GM03348 (cell line): ENCODE results near the gene PKD1.
"Not testable (repeated sequence)": the region's sequence is repeated elsewhere in the genome, so short reads cannot be mapped to it uniquely, and the experiment has no call there.

Experiments
- DNase-seq: peaks from one replicate; pipeline ENCODE4 v3.0.0; 2012; ENCODE audit warnings: low spot score

PKD1 gene

GRCh38 chr16:2123706-2124376, 11.9 kb downstream of the PKD1 start:
- not testable (repeated sequence) for DNase-seq

- not testable (repeated sequence) for DNase-seq
Measured at GRCh38 chr16:2122934-2123683, 12.6 kb downstream of the PKD1 start.

- no peak for DNase-seq
Measured at GRCh38 chr16:2122429-2122828, 13.3 kb downstream of the PKD1 start.

GRCh38 chr16:2121853-2122252, 13.8 kb downstream of the PKD1 start:
- peak; percentile 22 for DNase-seq

- DNase-seq, result peak; percentile 64
Measured at GRCh38 chr16:2121325-2121724, 14.4 kb downstream of the PKD1 start.

- DNase-seq, result not testable (repeated sequence)
Measured at GRCh38 chr16:2117960-2118722, 17.6 kb downstream of the PKD1 start.

- not testable (repeated sequence) for DNase-seq
Measured at GRCh38 chr16:2117341-2117740, 18.4 kb downstream of the PKD1 start.

GRCh38 chr16:2116428-2116827, 19.3 kb downstream of the PKD1 start:
- DNase-seq, result not testable (repeated sequence)

GRCh38 chr16:2115591-2115973, 20.1 kb downstream of the PKD1 start:
- no peak for DNase-seq

GRCh38 chr16:2114885-2115590, 20.7 kb downstream of the PKD1 start:
- DNase-seq, result not testable (repeated sequence)

- not testable (repeated sequence) for DNase-seq
Measured at GRCh38 chr16:2114225-2114624, 21.5 kb downstream of the PKD1 start.

GRCh38 chr16:2112539-2113106, 23.1 kb downstream of the PKD1 start:
- DNase-seq, result not testable (repeated sequence)

- not testable (repeated sequence) for DNase-seq
Measured at GRCh38 chr16:2111412-2112335, 24.0 kb downstream of the PKD1 start.

GRCh38 chr16:2111009-2111353, 24.7 kb downstream of the PKD1 start:
- DNase-seq, result not testable (repeated sequence)

- not testable (repeated sequence) for DNase-seq
Measured at GRCh38 chr16:2110332-2111008, 25.2 kb downstream of the PKD1 start.

- not testable (repeated sequence) for DNase-seq
Measured at GRCh38 chr16:2109872-2110271, 25.8 kb downstream of the PKD1 start.

- DNase-seq, result not testable (repeated sequence)
Measured at GRCh38 chr16:2109271-2109580, 26.5 kb downstream of the PKD1 start.

GRCh38 chr16:2108446-2109270, 27.0 kb downstream of the PKD1 start:
- DNase-seq, result not testable (repeated sequence)

- not testable (repeated sequence) for DNase-seq
Measured at GRCh38 chr16:2107791-2108125, 27.9 kb downstream of the PKD1 start.
